OCI-LY3 (cell line): Measurements from ENCODE around the gene TMEM260.

ENCODE experiments used
- H2AFZ ChIP-seq: fragments of 200-600, 300-600 bp; shearing (Covaris generic); 2 replicates; pipeline ENCODE4 v1.6.0; 2014; ENCODE audit warnings: antibody characterized with exemption, low read depth, low read length
- H3K27ac ChIP-seq: fragments of 200-600, 300-600 bp; sonication (generic); 2 replicates; pipeline ENCODE4 v1.5.1; 2014; ENCODE audit warnings: mild to moderate bottlenecking, low read length, moderate library complexity, mixed read lengths
- H3K27me3 ChIP-seq: fragments of 200-600, 300-600 bp; sonication (generic); 2 replicates; pipeline ENCODE4 v1.6.1; 2014; ENCODE audit warnings: low read depth, low read length, mixed read lengths
- H3K36me3 ChIP-seq: fragments of 200-600, 300-600 bp; sonication (generic); replicated peaks from 2 replicates; pipeline ENCODE3; 2014; ENCODE audit warnings: low read depth, low read length, mixed read lengths
- H3K4me1 ChIP-seq: fragments of 300-600, 200-600 bp; sonication (generic); 2 replicates; pipeline ENCODE4 v1.6.1; 2014; ENCODE audit warnings: low read length, mixed read lengths
- H3K4me2 ChIP-seq: fragments of 200-600, 300-600 bp; sonication (generic); 2 replicates; pipeline ENCODE4 v1.6.1; 2014; ENCODE audit warnings: low read length, mixed read lengths
- H3K4me3 ChIP-seq: fragments of 300-600, 200-600 bp; sonication (generic); 2 replicates; pipeline ENCODE4 v1.5.1; 2014; ENCODE audit warnings: antibody characterized with exemption, mild to moderate bottlenecking, low read length, moderate library complexity
- H3K79me2 ChIP-seq: fragments of 300-600, 200-600 bp; shearing (Covaris generic); 2 replicates; pipeline ENCODE4 v1.6.1; 2014; ENCODE audit warnings: mild to moderate bottlenecking, low read length, mixed read lengths
- H3K9ac ChIP-seq: fragments of 300-600, 200-600 bp; shearing (Covaris generic); 2 replicates; pipeline ENCODE4 v1.6.0; 2014; ENCODE audit warnings: mild to moderate bottlenecking, low read length, moderate library complexity
- H3K9me3 ChIP-seq: fragments of 200-600, 300-600 bp; shearing (Covaris generic); 2 replicates; pipeline ENCODE4 v1.6.1; 2014; ENCODE audit warnings: low read length, mixed read lengths; ENCODE audit not compliant: insufficient read depth
- H4K20me1 ChIP-seq: fragments of 200-600, 300-600 bp; sonication (generic); 2 replicates; pipeline ENCODE4 v1.6.1; 2016; ENCODE audit warnings: low read length, mixed read lengths; ENCODE audit not compliant: insufficient read depth
- EZH2phosphoT487 ChIP-seq: fragments of 200-600 bp; shearing (Covaris generic); IDR thresholded peaks from 2 replicates; pipeline ENCODE4 v1.6.1; 2018; ENCODE audit warnings: antibody characterized with exemption, mixed run types, low read depth
- TF ChIP-seq, protein P1 (sequence below): fragments of 200-600, 300-600 bp; sonication (generic); IDR thresholded peaks from 2 replicates; pipeline ENCODE4 v1.5.1; 2014; ENCODE audit warnings: antibody characterized with exemption, low read length, low read depth

The TMEM260 gene

DNA sequence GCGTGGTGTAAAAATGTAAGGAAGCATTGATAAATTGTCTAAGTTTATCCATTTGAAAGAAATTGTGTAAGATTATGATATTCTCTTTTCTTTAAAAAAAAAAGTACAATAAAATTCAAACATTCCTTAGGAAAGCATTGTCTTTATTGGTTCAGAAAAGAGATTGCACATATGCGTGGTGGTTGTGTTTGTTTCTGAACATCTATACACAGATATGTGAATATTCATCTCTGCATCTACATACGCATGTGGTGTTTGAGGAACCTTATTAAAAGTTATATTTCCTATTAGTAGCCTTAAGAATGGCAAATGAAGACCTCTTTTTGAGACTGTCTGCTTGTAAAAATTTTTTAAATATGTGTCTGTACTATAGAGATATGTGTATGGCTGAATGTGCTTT, 69.8 kb downstream of the TMEM260 start:
- Histone ChIP-seq H3K9ac (no peak overlapping the region), H3K4me3 (no peak overlapping the region), H3K27ac (no peak overlapping the region), H3K4me1 (no peaks in the 10 kb centered on the region), H2AFZ (no peak overlapping the region), H3K79me2 (no peaks in the 10 kb centered on the region), H3K27me3 (no peaks in the 10 kb centered on the region), H4K20me1 (no peaks in the 10 kb centered on the region), H3K36me3 (peaks cover 3% of the 10 kb centered on the region), H3K9me3 (no peaks in the 10 kb centered on the region), H3K4me2 (no peak overlapping the region)
- no peak for TF ChIP-seq EZH2phosphoT487
- TF ChIP-seq, protein P1, sequence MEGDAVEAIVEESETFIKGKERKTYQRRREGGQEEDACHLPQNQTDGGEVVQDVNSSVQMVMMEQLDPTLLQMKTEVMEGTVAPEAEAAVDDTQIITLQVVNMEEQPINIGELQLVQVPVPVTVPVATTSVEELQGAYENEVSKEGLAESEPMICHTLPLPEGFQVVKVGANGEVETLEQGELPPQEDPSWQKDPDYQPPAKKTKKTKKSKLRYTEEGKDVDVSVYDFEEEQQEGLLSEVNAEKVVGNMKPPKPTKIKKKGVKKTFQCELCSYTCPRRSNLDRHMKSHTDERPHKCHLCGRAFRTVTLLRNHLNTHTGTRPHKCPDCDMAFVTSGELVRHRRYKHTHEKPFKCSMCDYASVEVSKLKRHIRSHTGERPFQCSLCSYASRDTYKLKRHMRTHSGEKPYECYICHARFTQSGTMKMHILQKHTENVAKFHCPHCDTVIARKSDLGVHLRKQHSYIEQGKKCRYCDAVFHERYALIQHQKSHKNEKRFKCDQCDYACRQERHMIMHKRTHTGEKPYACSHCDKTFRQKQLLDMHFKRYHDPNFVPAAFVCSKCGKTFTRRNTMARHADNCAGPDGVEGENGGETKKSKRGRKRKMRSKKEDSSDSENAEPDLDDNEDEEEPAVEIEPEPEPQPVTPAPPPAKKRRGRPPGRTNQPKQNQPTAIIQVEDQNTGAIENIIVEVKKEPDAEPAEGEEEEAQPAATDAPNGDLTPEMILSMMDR: no peak

DNA sequence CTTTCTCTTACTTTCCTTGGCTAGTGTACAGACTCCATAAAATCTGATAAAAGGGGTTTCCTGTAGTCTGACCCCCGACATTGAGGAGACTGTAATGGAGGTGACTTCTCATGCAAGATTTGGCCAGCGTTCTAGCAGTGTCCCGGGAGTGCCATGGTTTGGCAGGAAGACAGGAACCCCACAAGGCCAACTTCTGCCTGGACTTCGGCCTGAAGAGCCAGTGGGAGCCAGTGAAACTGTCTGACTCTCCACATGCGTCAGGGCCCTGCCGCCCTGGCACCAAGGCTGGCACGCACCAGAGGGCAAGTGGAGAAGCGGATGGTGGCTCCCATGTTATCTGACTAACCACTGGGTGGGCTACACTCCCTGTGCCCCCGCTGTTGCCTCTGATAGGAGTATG, 70.5 kb downstream of the TMEM260 start:
- Histone ChIP-seq H3K27ac (no peak overlapping the region), H4K20me1 (no peaks in the 10 kb centered on the region), H3K36me3 (peaks cover 3% of the 10 kb centered on the region), H2AFZ (no peak overlapping the region), H3K9ac (no peak overlapping the region), H3K4me2 (no peak overlapping the region), H3K4me1 (no peaks in the 10 kb centered on the region), H3K27me3 (no peaks in the 10 kb centered on the region), H3K79me2 (no peaks in the 10 kb centered on the region), H3K4me3 (no peak overlapping the region), H3K9me3 (no peaks in the 10 kb centered on the region)
- TF ChIP-seq EZH2phosphoT487: no peak
- TF ChIP-seq, protein P1: no peak

DNA sequence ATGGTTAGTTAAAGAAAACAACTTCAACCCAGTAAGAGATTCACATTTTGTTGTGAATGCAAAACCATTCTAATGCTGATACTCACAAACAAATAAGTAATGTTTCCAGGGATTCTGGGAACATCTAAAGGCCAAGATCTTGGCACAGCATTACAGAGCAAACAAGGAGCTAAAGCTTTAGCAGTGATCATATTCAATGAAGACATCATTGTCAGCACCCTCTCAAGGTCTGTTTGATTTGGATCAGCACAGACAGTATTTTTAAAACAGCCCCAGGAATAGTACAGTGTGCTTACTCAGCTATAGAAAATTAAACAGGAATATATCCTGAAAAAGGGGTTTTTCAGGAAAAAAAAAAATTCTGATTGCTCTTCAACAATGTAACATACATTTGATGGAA, 71.4 kb downstream of the TMEM260 start:
- no peaks in the 10 kb centered on the region for H3K4me1 ChIP-seq
- H3K36me3 ChIP-seq: peaks cover 3% of the 10 kb centered on the region
- no peak overlapping the region for H3K27ac ChIP-seq

DNA sequence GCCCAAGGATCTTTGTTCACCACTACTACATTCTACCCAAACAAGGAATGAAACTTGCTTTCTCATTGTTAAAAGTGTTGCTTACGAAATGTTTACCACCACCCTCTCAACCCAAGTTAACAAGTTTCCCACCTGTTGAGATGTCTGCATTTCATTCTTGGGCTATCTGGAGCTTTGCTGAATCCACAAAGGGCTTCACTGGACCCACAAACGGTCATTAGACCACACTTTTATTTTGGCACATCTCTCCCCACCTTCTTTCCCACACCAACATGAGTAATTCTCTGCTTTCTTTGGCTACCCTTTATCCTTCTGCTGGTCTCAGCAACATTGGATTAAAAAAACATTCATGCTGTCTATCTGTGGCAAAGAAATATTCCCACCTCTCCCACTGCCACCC, 78.0 kb downstream of the TMEM260 start:
- TF ChIP-seq EZH2phosphoT487: no peak
- TF ChIP-seq, protein P1: no peak
- no peak overlapping the region for H3K4me2 ChIP-seq
- no peaks in the 10 kb centered on the region for H3K36me3 ChIP-seq
- no peaks in the 10 kb centered on the region for H3K79me2 ChIP-seq
- H3K27ac ChIP-seq: no peak overlapping the region
- no peaks in the 10 kb centered on the region for H3K9me3 ChIP-seq
- no peak overlapping the region for H2AFZ ChIP-seq
- no peaks in the 10 kb centered on the region for H3K27me3 ChIP-seq
- H3K4me3 ChIP-seq: no peak overlapping the region
- H3K4me1 ChIP-seq: no peaks in the 10 kb centered on the region
- no peak overlapping the region for H3K9ac ChIP-seq
- H4K20me1 ChIP-seq: no peaks in the 10 kb centered on the region

More for the DNA sequence above, 71.4 kb downstream of the TMEM260 start:
- H3K79me2 ChIP-seq: no peaks in the 10 kb centered on the region
- no peak overlapping the region for H2AFZ ChIP-seq
- H3K9me3 ChIP-seq: no peaks in the 10 kb centered on the region
- no peaks in the 10 kb centered on the region for H3K27me3 ChIP-seq
- H3K4me2 ChIP-seq: no peak overlapping the region
- no peak overlapping the region for H3K4me3 ChIP-seq
- no peak overlapping the region for H3K9ac ChIP-seq
- no peak for TF ChIP-seq EZH2phosphoT487
- TF ChIP-seq, protein P1: no peak
- H4K20me1 ChIP-seq: no peaks in the 10 kb centered on the region
